Measurements from ENCODE around the gene TMEM91. TPM values are rescaled to one million over a fixed set of nuclear protein-coding genes. Genes with fewer than 3 reads are reported as not detected.
A peak's percentile ranks its signal among the peaks of the same experiment; 100 is the strongest.
"Not testable (repeated sequence)": the region's sequence is repeated elsewhere in the genome, so short reads cannot be mapped to it uniquely, and the experiment has no call there.

TMEM91 gene
- polyA plus RNA-seq, 12 donors, result 3.5 to 14.2 (median 5.2) TPM; not detected in 2

DNA sequence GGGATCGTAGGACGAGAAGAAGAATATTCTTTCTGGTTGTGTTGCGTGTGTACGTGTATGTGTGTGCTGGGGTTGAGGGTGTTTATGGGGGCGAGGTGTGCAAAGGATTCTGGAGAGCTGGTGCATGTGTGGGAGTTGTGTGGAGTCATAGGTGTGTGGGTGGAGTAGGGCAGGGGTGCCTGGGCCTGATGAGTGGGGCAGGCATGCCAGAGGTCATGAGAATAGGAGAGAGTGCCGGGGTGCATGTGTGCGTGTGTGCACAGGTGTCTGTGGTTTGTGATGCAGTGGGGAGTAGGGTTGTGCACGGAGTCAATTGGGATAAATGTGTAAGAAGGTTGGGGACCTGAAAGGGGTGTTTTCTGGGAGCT is 649 bp downstream of the TMEM91 start:
- no peak for DNase-seq

DNA sequence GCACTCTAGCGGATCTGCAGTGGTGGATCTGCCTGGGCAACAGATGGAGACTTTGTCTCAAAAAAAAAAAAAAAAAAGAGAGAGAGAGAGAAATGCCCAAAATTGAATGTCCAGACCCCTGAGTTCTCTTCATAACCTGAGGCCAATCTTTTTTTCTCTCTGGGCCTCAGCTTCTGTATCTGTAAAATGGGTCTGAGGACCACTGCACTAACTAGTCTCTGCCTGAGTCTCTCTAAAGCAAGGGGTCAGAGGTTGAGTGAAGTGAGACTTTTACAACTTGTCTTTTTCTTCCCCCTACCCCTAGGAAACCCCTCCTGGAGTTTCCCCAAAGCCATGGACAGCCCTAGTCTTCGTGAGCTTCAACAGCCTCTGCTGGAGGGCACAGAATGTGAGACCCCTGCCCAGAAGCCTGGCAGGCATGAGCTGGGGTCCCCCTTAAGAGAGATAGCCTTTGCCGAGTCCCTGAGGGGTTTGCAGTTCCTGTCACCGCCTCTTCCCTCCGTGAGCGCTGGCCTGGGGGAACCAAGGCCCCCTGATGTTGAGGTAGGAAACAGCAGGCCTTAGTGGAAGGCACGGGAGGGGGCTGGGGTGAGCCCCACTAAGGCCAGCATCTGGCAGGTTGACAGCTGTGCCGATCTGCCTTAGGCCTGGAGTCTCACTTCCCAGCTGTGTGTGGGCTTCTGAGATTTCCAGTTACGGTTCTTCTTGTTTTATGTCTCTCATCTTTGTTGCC is 1.8 kb downstream of the TMEM91 start:
- no peak for DNase-seq

DNA sequence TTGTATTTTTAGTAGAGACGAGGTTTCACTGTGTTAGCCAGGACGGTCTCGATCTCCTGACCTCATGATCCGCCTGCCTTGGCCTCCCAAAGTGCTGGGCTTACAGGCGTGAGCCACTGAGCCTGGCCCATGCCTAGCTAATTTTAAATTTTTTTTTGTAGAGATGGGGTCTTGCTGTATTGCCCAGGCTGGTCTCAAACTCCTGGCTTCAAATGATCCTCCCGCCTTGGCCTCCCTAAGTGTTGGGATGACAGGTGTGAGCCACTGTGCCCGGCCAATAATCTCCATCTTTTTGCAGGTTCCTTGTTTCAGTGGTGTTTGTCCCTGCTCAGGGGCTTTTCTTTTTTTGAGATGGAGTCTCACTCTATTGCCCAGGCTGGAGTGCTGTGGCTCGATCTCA is 5.2 kb downstream of the TMEM91 start:
- not testable (repeated sequence) for DNase-seq

DNA sequence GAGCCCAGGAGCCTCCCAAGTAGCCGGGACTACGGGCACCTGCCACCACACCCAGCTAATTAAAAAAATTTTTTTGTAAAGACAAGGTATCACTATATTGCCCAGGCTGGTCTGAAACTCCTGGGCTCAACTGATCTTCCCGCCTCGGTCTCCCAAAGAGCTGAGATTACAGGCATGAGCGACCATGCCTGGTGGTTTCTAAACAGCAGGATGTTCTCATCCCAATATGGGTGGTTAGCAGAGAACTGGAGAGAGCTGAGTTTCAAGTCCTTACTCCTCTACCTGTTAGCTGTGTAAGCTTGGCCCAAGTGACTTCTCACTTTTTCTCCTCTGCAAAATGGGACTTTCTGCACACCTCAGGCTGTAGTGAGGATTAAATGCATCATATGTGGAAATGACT is 8.0 kb downstream of the TMEM91 start:
- DNase-seq, result no peak

GRCh38 chr19:41386442-41386841 is 10.1 kb downstream of the TMEM91 start:
- DNase-seq, result no peak

DNA sequence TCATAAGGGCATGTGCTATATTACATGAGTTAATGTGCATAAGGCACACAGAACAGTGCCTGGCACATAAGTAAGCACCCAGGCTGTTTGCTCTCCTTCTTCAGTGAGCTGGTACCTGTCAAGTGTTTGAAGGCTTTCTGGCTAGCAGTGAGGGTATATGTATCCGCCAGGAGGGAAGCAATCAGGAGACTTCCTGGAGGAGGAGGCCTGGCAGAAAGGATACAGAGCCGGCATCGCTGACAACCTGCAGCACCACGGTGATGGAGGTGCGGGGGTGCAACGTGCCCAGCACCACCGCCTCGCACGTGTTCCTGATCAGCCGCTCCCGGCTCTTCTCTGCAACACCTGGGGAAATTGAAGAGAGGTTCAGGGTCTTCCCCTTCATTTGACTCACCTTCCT is 15.3 kb downstream of the TMEM91 start:
- no peak for DNase-seq

DNA sequence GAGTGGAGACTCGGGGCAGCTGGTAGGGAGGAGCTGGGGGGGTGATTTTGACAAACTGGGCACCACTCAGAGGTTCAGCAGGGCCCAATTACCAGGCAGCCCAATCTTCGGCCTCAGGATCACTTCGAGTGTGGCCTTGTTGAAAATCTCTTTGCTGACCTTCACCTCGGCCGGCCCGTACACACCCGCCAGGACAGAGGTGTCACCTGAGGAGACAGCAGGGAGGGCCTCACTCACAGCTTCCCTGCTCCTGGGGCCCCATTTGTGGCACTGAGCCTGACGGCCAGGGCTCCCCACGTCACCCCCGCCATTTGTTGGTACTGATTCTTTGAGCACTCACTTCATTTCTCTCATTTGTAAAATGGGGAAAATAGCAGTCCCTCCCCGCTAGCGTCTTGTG is 16.4 kb downstream of the TMEM91 start:
- DNase-seq, result no peak

DNA sequence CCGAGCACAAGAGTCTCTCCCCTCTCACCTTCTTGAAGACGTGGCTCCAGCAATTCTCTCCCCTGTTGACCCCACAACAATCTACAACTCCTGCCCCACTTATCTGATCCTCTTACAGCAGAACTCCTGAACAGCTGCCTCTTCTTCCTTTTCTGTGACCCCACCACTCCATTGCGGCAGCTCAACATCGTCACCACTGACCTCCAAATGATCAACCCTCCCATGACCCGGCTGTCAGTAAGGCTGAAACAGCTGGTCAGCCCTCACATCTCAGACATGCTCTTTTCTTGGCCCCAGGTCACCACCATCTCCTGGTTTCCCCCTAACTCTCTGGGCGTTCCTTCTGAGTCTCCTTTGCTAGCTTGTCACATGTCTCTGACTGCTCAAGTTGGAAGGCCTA is 19.0 kb downstream of the TMEM91 start:
- no peak for DNase-seq

GRCh38 chr19:41397086-41398049 is 21.0 kb downstream of the TMEM91 start, which contains the start of the genes BCKDHA and EXOSC5:
TSS of gene BCKDHA (plus strand) at chr19:41397818. CDS start at chr19:41397828, 10 bp downstream.
TSS of gene EXOSC5 (minus strand) at chr19:41397359. CDS start at chr19:41397328, 31 bp downstream.
- peak; percentile 100 for DNase-seq

DNA sequence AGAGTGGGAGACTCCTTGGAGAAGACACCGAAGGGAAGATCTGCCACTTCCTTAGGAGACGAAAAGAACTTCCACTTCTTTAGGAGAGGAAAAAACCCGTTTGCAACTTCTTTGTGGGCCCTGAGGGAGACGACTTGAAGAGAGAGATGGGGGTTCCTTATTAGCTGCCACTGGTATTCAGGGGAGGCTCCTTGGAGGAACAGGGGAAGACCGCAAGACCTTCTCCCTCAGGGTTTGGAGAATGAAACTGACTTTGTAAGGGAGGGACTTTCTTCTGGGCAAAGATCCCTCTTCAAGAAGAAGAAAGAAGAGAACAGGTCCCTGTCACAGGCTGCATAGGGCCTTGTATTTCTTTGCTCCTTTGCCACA is 21.7 kb downstream of the TMEM91 start:
- no peak for DNase-seq

GRCh38 chr19:41398598-41398997 is 22.3 kb downstream of the TMEM91 start:
- no peak for DNase-seq

GRCh38 chr19:41399091-41399490 is 22.8 kb downstream of the TMEM91 start:
- no peak for DNase-seq

DNA sequence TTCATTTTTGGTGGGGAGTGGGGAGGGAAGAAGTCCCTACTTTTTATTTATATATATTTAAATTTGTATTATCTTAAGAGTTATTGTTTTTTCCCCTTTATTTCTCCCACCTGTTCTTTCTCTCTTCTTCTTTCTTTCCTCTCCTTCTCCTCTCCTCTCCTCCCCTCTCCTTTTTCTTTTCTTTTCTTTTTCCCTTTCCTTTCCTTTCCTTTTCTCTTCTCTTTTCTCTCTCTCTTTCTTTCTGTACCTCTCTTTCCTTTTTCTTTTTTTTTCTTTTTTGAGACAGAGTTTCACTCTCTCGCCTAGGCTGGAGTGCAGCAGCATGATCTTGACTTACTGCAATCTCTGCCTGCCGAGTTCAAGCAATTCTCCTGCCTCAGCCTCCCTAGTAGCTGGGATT is 23.2 kb downstream of the TMEM91 start:
- no peak for DNase-seq

GRCh38 chr19:41401483-41401882 is 25.1 kb downstream of the TMEM91 start:
- DNase-seq, result no peak

- no peak for DNase-seq
Observed at GRCh38 chr19:41402010-41402409, 25.7 kb downstream of the TMEM91 start.

- DNase-seq, result no peak
Observed at GRCh38 chr19:41403181-41403970, 27.0 kb downstream of the TMEM91 start.

DNA sequence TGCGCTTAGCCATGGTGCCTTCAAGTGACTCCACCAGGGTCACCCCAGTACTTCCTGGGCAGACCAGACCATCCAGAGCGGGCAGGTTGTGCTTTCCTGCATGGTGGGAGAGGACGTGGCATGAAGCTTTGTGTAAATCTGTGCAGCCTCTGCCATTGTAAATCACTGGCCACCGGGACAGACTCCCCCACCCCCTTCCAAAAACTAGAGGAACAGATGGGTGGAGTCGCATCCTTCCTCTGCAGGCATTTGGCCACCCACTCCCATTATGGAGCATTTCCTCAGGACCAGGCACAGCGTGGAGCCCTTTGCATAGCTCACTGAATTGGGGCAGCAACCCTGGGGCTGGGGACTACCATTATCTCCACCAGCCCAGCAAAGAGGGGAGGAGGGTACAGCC is 29.4 kb downstream of the TMEM91 start:
- DNase-seq, result no peak

DNA sequence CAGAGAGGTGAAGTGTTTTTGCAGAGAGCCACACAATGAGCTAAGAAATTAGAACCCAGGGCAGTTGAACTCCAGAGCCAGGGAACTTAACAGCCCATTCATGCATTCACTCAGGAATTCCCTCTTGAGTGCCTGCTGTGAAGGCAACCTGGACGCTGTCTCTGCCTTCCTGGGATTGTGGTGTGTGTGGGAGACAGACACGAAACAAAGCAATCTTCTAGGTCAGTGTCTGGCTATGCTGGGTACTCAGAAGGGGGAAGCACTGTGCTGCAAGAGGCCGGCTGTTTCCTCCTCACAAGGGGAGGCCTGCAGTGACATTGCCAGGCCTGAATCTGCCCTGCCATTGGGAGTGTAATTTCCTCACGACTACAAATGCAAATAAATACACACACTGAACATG is 30.9 kb downstream of the TMEM91 start:
- no peak for DNase-seq

GRCh38 chr19:41408256-41408655 is 31.9 kb downstream of the TMEM91 start:
- no peak for DNase-seq

DNA sequence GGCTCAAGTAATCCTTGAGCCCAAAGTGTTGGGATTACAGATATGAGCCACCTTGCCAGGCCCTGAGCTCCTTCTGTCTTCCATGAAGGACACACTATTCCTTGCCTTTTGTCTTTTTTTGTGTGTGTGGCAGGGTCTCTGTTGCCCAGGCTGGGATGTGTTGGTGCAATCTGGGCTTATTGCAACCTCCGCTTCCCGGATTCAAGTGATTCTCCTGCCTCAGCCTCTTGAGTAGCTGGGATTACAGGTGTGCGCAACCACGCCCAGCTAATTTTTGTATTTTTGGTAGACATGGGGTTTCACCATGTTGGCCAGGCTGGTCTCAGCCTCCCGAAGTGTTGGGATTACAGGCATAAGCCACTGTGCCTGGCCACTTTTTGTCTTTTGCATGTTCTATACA is 32.5 kb downstream of the TMEM91 start:
- DNase-seq, result not testable (repeated sequence)

- no peak for DNase-seq
Observed at GRCh38 chr19:41409288-41409687, 33.0 kb downstream of the TMEM91 start.

Measured in muscle of arm (tissue), 12 donors.